ENCODE measurements around the gene CSMD2.

CSMD2 gene

DNA sequence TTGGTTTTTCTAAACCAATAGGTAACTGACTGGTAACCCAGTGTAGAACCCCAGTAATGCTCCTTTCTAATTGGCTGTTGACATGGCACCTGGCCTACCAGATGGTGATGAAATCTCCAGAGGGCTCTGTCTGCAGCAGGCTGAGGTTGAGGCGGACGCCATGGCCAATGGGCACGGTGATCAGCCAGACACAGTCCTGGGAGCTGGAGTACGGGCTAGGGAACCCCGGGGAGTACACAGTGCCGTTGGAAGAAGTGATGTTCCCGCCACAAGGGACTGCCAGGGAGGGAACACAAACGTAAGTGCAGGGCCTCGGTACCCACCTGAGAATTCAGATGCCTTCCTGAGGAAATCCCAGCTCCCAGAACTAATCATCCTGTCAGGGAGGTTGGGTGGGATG is 562.8 kb downstream of the CSMD2 start:
- DNase-seq (ENCODE audit: low read depth) = no peak

DNA sequence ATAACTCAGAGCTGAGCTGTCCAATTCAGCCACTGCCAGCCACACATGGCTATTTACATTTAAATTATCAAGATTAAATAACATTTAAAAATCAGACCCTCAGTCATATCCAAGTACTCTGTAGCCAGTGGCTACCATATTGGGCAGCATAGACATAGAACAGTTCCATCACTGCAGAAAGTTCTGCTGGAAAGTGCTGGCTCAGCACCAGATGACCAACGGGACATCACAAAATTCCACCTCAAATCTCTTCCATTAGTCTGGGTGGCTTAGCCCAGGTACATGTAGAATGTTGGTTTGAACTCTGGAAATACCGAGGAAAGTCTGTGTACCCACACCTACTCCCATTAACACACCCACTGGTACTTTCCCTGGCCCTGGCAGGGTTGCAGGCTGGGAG is 563.3 kb downstream of the CSMD2 start:
- no peak for DNase-seq (ENCODE audit: low read depth)

DNA sequence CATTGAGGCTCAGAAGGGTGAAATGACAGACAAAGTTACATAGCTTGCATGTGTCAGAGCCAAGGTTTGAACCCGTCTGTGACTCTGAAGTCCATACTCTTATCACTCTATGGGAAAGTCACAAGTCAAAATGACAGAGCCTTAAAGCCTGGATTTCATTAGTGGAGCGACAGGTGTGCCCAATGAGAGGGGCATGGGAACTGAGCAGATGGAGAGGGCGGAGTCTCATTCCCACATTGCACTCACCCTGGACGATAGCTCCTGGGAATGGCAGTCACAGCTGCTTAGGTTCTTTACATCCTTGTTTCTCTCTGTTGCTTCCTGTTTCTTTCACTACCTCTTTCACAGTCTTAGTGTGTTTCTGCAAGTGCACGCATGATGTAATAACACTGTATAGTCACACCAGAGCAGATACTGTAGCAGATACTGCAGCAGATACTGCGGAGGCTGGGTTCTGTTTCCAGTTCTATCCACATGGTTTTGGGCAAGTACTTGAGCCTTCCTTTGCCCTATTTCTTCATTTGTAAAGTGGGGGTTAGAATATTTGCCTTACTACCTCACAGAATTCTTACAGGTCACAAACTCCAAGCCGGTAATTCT is 565.4 kb downstream of the CSMD2 start:
- DNase-seq (ENCODE audit: low read depth) = no peak

DNA sequence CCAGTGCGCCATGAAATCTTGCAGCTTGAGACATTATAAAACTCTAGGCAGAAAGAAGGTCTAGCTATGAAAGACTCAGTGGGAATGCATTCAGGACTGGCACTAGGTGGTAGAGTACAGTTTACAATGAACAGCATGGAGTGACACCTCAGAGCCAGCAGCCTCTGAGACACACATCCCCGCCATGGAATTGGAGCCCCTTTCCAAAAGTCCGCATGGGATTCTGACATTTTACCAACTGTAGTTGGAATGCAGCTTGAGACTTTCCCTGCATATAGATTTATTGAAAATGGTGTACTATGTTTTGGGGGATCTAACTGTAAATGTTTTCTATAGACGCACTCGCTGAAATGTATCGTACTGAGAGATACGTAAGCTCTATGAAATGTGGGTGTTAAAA is 576.3 kb downstream of the CSMD2 start:
- DNase-seq (ENCODE audit: low read depth) = no peak

DNA sequence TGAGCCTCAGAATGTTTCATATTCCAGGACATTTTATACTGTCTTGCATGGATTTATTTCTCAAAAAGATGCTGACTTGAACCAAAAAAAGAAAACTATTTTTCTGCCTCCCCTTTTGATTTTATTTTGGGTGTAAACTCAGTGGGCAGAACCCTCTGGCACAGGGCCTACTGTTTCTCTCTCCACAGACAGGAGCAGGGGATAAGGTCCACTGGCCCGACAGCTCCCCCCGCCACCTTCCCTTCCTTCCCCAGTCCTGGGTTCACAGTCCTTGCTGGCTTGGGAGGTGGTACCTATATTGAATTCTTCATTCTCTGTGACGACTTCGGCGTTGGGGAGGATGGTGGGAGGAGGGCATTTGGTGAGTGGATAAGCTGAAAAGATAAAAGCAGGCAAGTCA is 578.2 kb downstream of the CSMD2 start:
- no peak for DNase-seq (ENCODE audit: low read depth)

DNA sequence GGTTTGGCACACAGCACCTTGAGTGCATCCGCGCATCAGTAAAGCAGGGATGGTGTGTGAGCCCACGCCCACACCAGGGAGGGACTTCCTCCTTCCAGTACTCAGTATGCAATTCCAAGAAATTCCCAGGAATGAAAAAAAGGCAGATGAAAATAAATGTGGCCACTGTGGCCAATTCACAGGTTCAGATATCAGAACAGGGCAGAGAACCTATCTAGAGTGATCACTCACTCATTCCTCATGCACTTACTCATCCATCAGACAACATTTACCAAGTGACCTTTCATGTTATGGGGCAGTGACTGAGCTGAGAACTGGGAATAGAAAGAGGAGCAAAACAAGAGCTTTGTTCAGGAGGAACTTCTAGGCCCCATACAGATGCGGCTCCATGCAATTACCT is 578.9 kb downstream of the CSMD2 start:
- no peak for DNase-seq (ENCODE audit: low read depth)

DNA sequence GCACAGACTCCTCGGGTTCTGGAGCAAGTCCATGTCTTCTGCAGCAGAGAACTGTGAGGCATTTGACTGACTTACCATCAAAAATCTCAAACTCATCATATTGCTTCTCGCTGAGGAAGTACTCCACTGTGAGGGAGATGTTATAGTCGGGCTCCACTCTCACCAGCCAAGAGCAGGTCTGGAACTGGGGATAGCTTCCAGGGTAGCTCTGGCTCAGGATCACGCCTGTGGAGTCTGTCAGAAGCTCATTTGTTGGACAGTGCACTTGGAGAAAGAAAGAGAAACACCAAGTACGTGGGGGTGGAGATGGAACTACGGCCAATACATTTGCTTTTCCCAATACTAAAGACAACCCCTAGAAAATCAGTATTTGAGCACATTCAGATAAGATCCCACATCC is 581.5 kb downstream of the CSMD2 start:
- no peak for DNase-seq (ENCODE audit: low read depth)

DNA sequence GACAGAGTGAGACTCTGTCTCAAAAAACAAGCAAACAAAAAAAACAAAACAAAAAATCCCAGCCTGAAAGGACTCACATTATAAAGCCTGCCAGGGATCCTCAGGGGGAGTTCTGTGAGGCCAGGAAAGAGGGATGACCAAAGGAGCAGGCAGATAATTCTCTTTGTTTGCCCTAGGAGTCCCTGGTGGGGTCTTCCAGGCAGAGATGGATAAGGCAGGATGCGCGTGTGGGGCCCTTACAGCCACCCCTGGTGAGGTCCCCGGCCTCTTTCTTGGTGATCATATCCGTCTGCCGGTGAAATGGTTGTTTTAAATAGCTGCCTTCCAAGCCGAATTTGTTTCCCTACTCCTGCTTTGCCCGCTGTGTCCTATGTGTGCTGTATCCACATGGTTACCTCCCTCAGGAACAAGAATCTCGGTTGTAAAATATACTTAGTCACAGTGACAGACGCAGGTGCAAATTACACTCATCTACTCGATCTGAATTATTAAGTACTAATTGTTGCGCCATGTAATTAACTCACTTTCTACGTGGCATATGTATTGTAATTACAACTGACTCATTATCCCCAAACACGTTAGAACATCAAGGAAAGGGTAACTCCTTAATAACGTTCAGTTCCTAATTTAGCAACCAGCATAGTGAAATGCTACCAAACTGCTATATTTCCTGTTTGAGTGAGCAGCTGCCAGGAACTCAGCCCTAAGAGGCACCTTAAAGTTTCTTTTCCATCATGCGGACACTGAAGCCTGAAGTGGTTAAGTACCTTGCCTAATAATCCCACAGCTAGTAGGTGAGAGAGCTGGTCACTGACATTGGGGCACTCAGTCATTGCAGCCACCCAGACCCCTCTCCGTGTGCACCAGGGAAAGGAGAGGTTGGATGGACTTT is 586.2 kb downstream of the CSMD2 start:
- DNase-seq (ENCODE audit: low read depth) = no peak

DNA sequence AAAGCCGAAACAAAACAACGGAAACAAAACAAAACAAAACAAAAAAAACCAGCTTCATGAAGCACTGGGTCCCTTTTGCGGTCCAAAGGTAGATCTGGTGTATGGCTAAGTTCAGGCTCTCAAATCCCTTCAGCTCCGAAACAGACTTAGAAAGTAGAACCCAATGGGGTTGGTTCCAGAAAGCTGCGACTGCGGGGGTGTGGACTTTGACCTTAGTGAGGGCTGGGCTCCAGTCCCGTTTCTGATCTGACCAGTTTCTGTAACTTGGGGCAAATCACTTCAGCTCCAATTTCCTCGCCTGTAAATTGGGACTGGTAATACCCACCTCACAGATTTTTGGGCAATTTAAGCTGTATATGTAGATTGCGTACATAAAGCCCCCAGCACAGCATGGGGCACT is 587.4 kb downstream of the CSMD2 start:
- DNase-seq (ENCODE audit: low read depth) = no peak

DNA sequence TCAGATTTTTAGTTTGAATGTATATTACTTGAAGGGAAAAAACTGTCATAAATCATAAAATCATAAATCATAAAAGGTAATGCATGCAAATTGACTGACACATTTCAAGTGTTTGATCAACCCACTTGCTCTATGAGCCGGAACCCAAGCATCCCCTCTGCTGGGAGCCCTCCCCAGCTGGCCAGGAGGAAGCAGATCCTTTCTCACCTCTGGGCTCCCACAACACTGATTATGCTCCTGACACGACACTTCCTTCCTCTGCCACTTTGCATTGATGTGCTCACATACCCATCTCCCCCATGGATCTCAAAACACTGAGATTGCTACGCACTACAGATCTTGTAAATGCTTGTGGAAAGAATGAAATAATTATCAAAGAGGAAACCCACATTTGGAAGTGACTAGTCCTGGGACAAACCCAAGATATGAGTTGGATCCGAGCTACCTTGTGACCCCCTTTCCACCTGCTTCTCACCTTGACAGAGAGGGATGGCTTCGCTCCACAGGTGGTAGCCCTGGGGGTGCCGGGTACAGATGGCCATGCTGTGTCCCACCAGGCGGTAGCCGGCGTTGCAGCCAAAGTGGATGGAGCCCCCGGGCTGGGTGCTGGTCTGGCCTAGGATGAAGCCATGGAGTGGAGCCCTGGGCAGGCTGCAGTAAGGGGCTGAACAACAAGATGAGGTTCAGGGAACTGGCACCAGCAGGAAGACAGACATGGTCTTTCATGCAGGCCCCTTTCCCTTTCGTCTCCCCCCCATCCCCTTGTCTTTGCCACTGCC is 588.0 kb downstream of the CSMD2 start:
- no peak for DNase-seq (ENCODE audit: low read depth)

DNA sequence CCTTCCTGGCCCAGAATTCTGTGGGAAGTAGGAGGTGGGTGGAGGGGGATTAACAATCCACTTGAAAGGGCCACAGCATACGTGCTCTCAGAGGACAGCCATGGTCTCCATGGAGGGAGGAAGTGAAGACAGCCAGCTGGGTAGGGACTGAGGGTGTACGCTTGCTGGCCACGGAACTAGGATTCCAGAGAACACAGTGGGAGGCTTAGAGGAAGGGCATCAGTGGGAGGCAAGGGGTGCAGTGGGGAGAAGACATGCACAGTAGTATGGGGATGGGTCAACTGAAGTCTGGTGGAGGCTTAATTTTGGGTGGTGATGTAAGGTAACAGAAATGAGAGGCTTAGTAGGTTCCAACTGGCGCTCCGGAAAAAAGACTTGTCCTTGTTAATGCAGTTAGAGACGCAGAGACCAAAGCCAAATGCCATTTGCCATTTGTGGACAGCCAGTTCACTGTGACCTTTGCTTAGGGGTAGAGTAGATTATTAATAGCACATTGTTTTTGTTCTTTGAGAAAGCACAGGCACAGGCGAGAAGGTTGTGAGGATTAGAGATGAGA is 589.6 kb downstream of the CSMD2 start:
- no peak for DNase-seq (ENCODE audit: low read depth)

DNA sequence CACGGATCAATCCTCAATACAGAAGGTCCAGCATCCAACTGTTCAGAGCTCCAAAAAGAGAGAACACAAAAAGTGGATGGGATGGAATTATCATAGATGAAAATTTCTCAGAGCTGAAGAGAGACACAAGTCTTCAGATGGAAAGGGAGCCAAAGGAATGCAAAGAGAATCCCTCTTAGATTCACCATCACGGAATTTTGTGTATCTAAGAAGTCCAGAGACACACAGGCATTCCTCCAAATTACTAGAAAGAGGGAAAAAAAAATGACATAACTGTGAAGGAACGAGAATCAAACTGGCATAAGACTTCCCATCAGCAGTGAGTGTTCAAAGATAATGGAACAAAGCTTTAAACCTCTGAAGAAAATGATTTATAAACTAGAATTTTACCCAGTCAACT is 591.4 kb downstream of the CSMD2 start:
- no peak for DNase-seq (ENCODE audit: low read depth)

DNA sequence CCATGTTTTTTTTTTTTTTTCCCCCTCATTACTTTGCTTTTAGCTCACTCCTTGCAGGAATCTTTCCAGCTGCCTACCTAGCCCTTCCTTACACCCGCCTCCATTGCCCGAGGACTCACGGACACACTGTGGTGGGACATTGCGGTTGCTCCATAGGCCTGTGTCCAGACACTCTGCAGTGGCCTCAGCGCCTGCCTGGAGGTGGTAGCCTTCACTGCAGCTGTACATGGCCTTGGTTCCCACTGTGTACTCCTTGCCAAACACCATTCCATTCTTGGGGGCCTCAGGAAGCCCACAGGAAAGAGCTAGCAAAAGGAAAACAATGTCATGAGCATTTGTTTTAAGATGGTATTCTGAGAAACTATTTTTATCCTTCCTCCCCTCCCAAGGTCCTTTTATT is 592.6 kb downstream of the CSMD2 start:
- DNase-seq (ENCODE audit: low read depth) = no peak

DNA sequence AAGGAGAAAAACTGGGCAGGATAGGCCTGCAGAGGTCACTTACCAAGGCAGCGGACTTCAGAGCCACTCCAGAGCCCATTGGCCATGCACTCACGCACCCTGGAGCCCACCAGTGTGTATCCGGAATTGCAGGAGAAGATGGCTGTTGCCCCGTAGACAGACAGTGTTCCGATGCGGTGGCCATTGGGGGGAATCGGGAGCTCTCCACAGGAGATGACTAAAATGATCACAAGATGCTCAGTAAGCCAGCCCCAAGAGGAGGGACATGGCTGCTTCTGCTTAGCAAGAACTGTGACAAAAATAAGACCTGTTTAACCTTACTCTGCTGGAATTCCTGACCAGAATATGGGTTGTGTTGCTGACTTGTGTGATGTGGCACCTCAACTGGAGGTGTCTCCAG is 595.7 kb downstream of the CSMD2 start:
- DNase-seq (ENCODE audit: low read depth) = no peak

DNA sequence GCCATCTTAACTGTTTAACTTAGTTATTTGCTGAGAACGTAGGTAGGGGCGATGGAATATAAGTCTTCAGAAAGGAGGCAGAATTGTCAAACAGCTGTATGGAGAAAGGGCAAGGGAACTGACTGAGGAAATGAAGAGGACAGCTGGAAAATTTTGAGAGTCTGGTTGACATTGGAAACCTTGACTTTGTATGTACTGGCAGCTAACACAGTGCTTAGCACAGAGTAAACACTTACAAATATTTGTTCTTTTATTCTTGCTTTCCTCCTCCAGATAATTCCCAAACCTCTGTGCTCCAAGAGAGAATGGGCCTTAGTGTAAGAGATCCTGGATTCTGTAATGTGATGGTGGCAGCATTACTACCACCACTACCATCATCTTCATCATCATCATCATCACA is 601.3 kb downstream of the CSMD2 start:
- no peak for DNase-seq (ENCODE audit: low read depth)

DNA sequence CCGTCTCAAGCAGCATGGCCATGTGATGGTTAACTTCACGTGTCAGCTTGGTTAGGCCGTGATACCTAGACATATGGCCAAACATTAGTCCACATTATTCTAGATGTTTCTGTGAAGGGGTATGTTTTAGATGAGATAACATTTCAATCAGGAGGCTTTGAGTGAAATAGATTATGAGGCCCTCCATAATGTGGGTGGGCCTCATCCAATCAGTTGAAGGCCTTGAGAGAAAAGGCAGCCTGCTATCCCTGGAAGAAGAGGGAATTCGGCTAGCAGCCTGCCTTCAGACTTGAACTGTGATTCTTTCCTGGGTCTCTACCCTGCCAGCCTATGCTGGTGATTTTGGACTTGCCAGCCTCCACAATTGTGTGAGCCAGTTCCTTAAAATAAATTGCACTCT is 602.5 kb downstream of the CSMD2 start:
- no peak for DNase-seq (ENCODE audit: low read depth)

DNA sequence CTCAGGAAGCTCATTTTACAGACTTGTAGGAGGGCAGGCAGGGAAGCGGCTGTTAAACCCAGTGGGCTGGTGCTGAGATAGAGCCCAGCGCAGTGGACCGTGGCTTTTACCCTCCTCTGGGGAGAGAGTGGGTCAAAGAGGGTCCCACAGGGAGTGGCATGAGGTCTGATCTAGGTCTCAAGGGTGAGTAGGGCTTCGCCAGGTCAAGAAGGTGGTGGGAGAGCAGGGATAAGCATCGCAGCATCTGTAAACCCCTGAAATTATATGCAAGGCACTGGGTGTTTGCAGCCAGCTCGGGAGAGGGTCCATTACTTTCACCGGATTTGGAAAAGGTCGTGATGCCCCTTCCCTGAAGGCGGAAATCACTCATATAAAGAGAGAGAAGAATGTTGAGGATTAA is 603.5 kb downstream of the CSMD2 start:
- no peak for DNase-seq (ENCODE audit: low read depth)

DNA sequence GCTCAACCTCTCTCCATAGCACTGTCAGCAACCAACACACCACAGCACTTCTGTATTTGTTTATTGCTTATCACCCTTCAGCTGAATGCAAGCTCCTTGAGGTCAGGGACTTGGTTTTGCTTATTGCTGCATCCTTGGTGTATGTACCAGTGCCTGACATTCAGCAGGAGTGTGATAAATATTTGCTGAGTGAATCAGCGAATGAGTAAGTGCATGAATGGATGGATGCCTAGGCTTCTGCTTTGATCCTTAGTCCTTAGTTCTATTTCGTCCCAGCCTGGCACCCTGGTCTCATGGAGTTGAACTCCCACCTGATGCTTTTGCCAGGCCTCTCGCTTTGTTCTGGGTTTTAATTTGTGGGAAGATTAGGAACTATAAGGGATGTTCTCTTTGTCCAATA is 604.4 kb downstream of the CSMD2 start:
- DNase-seq (ENCODE audit: low read depth) = no peak

DNA sequence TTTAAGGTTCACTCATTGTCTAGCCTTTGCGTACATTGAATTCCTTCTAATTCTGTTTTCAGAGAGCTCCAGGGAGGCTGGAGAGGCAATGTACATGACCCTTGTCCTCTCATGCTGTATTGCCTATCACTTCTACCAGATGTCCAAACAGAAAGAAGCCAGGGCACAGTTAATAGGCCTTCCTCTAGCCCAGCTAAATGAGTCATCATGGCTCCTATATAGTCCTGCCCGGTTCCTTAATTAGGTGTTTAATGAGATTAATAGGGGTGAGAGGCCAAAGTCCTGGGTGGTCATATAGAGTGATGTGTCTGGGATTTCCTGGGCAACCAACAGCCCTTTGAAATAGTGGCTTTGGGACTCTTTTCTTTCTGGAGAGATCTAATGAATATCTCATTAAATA is 616.3 kb downstream of the CSMD2 start:
- no peak for DNase-seq (ENCODE audit: low read depth)

DNA sequence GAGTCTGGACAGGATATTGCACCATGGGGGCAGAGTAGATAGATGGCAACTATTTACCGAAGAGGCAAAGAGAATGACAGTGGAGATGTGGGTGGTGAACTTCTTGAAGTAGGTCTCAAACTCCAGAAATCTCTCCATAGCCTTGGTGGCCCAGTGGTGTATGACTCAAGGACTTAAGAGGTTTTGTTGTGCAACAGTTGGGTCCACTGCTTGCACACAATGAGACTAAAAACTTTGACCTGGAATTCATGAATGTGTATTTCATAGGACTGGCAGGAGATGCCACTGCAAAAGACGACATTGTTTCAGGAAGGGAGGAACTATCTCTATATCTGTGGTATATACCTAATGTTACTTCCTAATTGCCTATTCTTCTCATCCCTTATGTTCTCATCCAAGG is 616.7 kb downstream of the CSMD2 start:
- DNase-seq (ENCODE audit: low read depth) = no peak

DNA sequence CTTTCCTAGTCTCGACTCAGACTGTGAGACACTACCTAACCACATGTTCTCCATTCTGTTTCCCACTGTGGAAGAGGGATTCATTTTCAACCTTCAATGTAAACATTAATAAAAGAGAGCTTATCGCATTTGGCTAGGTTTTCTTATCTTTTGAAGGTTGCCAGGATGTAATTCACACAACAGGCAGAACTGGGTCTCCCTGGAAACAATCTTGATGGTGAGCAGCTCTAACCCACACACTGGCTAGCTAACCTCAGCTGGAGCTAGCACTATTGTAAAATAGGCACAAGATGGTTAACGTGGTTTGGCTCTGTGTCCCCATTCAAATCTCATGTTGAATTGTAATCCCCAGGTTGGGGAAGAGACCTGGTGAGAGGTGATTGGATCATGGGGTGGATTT is 617.5 kb downstream of the CSMD2 start:
- DNase-seq (ENCODE audit: low read depth) = no peak

DNA sequence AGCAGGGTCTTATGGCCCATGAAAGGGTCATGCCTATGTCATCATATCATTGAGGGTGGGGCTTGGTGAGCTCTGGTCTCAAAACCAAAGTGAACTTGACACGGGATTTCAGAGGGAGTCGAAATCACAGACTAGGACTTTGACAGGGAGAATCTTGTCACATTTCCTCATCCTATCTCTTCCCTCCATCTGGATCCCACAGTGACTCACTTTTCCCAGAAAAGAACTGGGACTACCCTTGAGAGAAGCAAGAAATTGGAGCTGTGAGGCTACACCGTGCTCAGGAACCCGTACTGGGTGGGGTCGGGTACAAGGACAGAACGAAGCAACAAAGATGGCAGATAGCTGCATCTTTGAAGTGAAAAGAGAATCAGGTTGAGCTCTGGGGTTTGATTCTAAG is 623.1 kb downstream of the CSMD2 start:
- no peak for DNase-seq (ENCODE audit: low read depth)

DNA sequence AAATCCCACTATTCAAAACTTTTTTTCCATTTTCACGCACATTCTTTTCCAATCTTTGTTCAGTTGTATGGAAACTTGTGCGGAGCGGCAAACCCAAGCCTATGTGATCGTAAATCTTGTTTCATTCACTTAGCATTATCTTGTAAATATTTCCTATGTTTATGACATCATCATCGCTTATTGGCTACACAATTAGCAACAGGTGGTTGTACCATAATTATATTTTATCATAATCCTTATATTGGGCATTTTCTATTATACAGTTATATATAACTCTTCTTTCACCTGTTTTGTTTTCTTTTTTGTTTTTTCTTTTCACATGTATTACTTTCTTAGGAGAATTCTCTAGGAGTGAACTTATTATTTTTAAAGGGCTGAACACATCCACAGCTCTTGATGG is 627.1 kb downstream of the CSMD2 start:
- no peak for DNase-seq (ENCODE audit: low read depth)
